Upper lobe of right lung (tissue), 1 donor: Measurements from ENCODE around the gene NAA25. TPM values are rescaled to one million over a fixed set of nuclear protein-coding genes. Genes with fewer than 3 reads are reported as not detected.
A peak's percentile ranks its signal among the peaks of the same experiment; 100 is the strongest.

Experiments
- ATAC-seq: fragments of 200-7000 bp; cut with Tn5 transposase; one replicate; pipeline ENCODE4 v1.9.1; 2020; ENCODE audit warnings: mild to moderate bottlenecking, moderate library complexity
- DNase-seq: peaks from one replicate; pipeline ENCODE4 v3.0.0-alpha.2; 2020
- H3K27ac ChIP-seq: fragments of 200-600 bp; one replicate; pipeline ENCODE4 v1.8.0; 2022
- H3K27me3 ChIP-seq: fragments of 200-600 bp; one replicate; pipeline ENCODE4 v1.8.0; 2022; ENCODE audit warnings: mild to moderate bottlenecking
- H3K36me3 ChIP-seq: fragments of 200-600 bp; one replicate; pipeline ENCODE4 v1.8.0; 2022
- H3K4me1 ChIP-seq: fragments of 200-600 bp; one replicate; pipeline ENCODE4 v1.8.0; 2022
- H3K4me3 ChIP-seq: fragments of 200-600 bp; one replicate; pipeline ENCODE4 v1.8.0; 2022; ENCODE audit warnings: mild to moderate bottlenecking
- H3K9me3 ChIP-seq: fragments of 200-600 bp; one replicate; pipeline ENCODE4 v1.8.0; 2022
- CTCF ChIP-seq: fragments of 200-600 bp; IDR thresholded peaks from one replicate; pipeline ENCODE4 v1.8.0; 2022; ENCODE audit warnings: antibody characterized with exemption
- intact Hi-C: fragments of 100-400 bp; cut with DNase I; formaldehyde crosslinking; loops from one replicate; pipeline ENCODE4 v1.11.0; 2022
- total RNA-seq: library from RNA; stranded (reverse); fragmentation: NEBNext Ultra II Directional; extraction: Animal tissue kit (Norgen Biotek cat#: 25700); gene quantifications from one replicate; pipeline ENCODE4 v1.2.1, GENCODE V29; 2021
- donor health status: DM: no; HTN: yes; CAD: no; lungs with severe emphysema.

Gene NAA25
- total RNA-seq, 1 donor from 2014 or later, result 18.8 TPM

- no peak for ATAC-seq
- no peak for DNase-seq
- H3K27me3 ChIP-seq, result no peaks in the 10 kb centered on the region
- H3K4me3 ChIP-seq, result no peak overlapping the region
- H3K27ac ChIP-seq, result no peak overlapping the region
- peaks cover 61% of the 10 kb centered on the region for H3K36me3 ChIP-seq
- intact Hi-C loops, result no loop called here
- peaks cover 4% of the 10 kb centered on the region for H3K4me1 ChIP-seq
- TF ChIP-seq CTCF, result no peak
- H3K9me3 ChIP-seq, result no peaks in the 10 kb centered on the region
These were observed 86.2 kb downstream of the NAA25 start for GRCh38 chr12:112022241-112023016.

DNA sequence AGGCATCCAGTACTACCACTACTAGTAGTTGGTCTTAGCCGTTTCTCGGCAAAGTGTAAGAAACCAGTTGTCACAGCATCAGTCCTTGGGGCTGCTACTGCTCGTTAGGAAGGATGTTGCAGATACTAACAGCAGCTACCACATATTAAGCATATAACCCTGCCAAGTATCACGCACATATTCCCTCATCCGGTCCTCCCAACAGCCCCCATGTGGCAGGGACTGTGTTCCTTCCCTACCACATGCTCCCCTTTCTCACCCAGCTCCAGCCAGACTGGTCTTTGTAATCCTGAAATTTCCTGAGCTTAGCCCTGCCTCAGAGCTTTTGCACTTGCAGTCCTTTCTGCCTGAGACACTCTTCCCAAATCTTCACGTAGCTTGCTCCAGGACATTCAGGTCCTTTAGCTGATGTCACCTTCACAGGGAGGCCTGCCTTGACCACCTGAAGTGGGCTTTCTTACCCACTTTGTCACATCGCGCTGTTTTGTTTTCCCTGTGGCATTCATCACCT lies 87.6 kb downstream of the NAA25 start:
- intact Hi-C loops, result no loop called here
- no peak overlapping the region for H3K27ac ChIP-seq
- peaks cover 63% of the 10 kb centered on the region for H3K36me3 ChIP-seq
- H3K4me1 ChIP-seq, result peaks cover 2% of the 10 kb centered on the region
- H3K4me3 ChIP-seq, result no peak overlapping the region
- DNase-seq (no peak), ATAC-seq (no peak)
- H3K9me3 ChIP-seq, result no peaks in the 10 kb centered on the region
- no peaks in the 10 kb centered on the region for H3K27me3 ChIP-seq
- no peak for TF ChIP-seq CTCF

- H3K27ac ChIP-seq, result no peak overlapping the region
- no peak for TF ChIP-seq CTCF
- H3K4me1 ChIP-seq, result peaks cover 10% of the 10 kb centered on the region
- H3K27me3 ChIP-seq, result no peaks in the 10 kb centered on the region
- intact Hi-C loops, result no loop called here
- ATAC-seq, result no peak
- no peak for DNase-seq
- no peak overlapping the region for H3K4me3 ChIP-seq
- no peaks in the 10 kb centered on the region for H3K9me3 ChIP-seq
- peaks cover 48% of the 10 kb centered on the region for H3K36me3 ChIP-seq
These were observed 89.9 kb downstream of the NAA25 start for GRCh38 chr12:112018571-112019237.

DNA sequence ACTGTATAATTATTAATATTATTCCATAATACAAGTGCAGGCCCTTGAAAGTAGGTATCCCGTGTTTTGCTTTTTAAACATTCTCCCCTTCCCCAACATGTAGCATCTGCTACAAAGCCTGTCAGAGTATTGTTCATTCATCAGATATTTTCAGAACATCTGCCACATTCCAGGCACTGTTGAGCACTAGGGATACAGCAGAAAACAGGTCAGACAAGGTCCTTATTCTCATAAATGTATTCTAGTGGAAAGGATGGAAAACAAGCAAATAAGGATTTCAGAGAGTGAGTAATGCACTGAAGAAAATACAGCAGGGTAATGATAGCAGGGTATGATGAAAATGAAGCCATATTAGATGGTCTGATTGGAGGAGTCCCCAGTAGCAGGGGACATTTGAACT lies 91.5 kb downstream of the NAA25 start:
- Histone ChIP-seq H3K9me3 (no peaks in the 10 kb centered on the region), H3K4me3 (no peak overlapping the region), H3K36me3 (peaks cover 34% of the 10 kb centered on the region), H3K27me3 (no peaks in the 10 kb centered on the region), H3K4me1 (peaks cover 12% of the 10 kb centered on the region), H3K27ac (peak overlapping the region; percentile 1)
- intact Hi-C loops, result no loop called here
- no peak for TF ChIP-seq CTCF
- no peak for ATAC-seq
- no peak for DNase-seq

DNA sequence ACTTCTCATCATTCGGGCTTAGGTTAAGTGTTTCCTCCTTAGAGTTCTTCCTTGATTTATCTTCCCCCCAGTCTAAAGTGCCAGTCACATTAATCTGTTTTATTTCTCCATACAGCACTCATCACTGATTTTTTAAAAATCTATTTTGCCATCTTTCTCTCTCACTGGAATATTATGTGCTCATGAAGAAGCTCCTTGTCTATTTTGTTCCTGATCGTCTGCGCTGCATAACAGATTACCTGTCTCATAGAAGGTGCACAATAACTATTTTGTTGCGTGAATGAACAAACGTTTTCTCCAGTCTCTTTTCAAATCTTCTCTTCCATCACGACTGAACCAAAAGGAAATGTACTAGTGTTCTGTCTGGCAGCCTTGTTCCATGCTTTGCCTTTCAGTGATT lies 92.6 kb downstream of the NAA25 start:
- Histone ChIP-seq H3K4me1 (peaks cover 20% of the 10 kb centered on the region), H3K27ac (no peak overlapping the region), H3K9me3 (no peaks in the 10 kb centered on the region), H3K4me3 (no peak overlapping the region), H3K36me3 (peaks cover 27% of the 10 kb centered on the region), H3K27me3 (no peaks in the 10 kb centered on the region)
- ATAC-seq, result no peak
- no peak for TF ChIP-seq CTCF
- DNase-seq, result no peak
- intact Hi-C loops, result no loop called here
